ENCODE results near the gene RBFOX2. TPM values are rescaled to one million over a fixed set of nuclear protein-coding genes. Genes with fewer than 3 reads are reported as not detected.
"Not testable (repeated sequence)": the region's sequence is repeated elsewhere in the genome, so short reads cannot be mapped to it uniquely, and the experiment has no call there.

RBFOX2 gene
- total and polyA plus RNA-seq, 4 donors, result 14.2 to 53.6 (median 25.6) TPM

DNA sequence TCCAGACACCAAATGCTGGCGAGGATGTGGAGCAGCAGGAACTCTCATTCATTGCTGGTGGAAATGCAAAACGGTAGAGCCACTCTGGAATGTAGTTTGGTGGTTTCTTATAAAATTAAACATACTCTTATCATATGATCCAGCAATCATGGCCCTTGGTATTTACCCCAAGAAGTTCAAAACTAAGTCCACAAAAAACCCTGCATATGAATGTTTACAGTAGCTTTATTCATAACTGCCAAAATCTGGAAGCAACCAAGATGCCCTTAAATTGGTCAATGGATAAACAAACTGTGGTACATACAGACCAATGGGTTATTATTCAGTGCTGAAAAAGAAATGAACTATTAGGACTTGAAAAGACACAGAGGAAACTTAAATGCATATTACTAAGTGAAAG lies 223.2 kb downstream of the RBFOX2 start (continued):
- TF ChIP-seq, protein P1, sequence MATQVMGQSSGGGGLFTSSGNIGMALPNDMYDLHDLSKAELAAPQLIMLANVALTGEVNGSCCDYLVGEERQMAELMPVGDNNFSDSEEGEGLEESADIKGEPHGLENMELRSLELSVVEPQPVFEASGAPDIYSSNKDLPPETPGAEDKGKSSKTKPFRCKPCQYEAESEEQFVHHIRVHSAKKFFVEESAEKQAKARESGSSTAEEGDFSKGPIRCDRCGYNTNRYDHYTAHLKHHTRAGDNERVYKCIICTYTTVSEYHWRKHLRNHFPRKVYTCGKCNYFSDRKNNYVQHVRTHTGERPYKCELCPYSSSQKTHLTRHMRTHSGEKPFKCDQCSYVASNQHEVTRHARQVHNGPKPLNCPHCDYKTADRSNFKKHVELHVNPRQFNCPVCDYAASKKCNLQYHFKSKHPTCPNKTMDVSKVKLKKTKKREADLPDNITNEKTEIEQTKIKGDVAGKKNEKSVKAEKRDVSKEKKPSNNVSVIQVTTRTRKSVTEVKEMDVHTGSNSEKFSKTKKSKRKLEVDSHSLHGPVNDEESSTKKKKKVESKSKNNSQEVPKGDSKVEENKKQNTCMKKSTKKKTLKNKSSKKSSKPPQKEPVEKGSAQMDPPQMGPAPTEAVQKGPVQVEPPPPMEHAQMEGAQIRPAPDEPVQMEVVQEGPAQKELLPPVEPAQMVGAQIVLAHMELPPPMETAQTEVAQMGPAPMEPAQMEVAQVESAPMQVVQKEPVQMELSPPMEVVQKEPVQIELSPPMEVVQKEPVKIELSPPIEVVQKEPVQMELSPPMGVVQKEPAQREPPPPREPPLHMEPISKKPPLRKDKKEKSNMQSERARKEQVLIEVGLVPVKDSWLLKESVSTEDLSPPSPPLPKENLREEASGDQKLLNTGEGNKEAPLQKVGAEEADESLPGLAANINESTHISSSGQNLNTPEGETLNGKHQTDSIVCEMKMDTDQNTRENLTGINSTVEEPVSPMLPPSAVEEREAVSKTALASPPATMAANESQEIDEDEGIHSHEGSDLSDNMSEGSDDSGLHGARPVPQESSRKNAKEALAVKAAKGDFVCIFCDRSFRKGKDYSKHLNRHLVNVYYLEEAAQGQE (IDR thresholded peaks at IDR 0.05), result no peak
- TF ChIP-seq FOXA1 (IDR thresholded peaks at IDR 0.05), result no peak
- no peak for TF ChIP-seq RXRA (IDR thresholded peaks at IDR 0.05)
- no peak for TF ChIP-seq SP1 (IDR thresholded peaks at IDR 0.05)
- TF ChIP-seq RAD21 (IDR thresholded peaks at IDR 0.05), result no peak
- TF ChIP-seq FOXA2 (IDR thresholded peaks at IDR 0.05), result no peak
- TF ChIP-seq, protein P2, sequence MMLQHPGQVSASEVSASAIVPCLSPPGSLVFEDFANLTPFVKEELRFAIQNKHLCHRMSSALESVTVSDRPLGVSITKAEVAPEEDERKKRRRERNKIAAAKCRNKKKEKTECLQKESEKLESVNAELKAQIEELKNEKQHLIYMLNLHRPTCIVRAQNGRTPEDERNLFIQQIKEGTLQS (IDR thresholded peaks at IDR 0.05), result no peak

DNA sequence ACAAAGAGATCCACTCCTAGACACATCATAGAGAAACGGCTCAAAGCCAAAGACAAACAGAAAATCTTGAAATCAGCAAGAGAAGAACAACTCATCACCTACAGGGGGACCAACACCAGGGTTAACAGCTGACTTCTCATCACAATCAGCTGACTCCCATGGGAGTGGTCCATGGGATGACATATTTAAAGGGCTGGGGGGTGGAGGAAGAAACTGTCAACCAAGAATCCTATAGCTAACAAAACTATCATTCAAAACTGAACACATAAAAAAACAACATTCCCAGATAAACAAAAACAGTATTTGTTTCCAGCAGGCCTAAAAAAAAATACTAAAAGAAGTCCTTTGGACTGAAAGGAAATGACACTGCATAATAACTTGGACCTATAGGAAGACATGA lies 224.2 kb downstream of the RBFOX2 start:
- H3K36me3 ChIP-seq (ENCODE audit: control insufficient read depth in 4 of 4, insufficient read depth in 3 of 4, low read depth in 1 of 4, low read length in 3 of 4), result peaks cover 0 to 4% (median 2%) of the 10 kb centered on the region in 4 donors
- H3K4me1 ChIP-seq (ENCODE audit: control insufficient read depth in 4 of 4, insufficient read depth in 4 of 4, low read length in 3 of 4), result peaks cover 4 to 15% (median 11%) of the 10 kb centered on the region in 4 donors
- H3K27ac ChIP-seq (ENCODE audit: low read depth in 1 of 2, low read length in 2 of 2), result no peak overlapping the region
- TF ChIP-seq, protein P3, sequence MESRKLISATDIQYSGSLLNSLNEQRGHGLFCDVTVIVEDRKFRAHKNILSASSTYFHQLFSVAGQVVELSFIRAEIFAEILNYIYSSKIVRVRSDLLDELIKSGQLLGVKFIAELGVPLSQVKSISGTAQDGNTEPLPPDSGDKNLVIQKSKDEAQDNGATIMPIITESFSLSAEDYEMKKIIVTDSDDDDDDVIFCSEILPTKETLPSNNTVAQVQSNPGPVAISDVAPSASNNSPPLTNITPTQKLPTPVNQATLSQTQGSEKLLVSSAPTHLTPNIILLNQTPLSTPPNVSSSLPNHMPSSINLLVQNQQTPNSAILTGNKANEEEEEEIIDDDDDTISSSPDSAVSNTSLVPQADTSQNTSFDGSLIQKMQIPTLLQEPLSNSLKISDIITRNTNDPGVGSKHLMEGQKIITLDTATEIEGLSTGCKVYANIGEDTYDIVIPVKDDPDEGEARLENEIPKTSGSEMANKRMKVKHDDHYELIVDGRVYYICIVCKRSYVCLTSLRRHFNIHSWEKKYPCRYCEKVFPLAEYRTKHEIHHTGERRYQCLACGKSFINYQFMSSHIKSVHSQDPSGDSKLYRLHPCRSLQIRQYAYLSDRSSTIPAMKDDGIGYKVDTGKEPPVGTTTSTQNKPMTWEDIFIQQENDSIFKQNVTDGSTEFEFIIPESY (IDR thresholded peaks at IDR 0.05), result no peak
- TF ChIP-seq TAF1 (conservative IDR thresholded peaks at IDR 0.05), result no peak
- no peak for TF ChIP-seq YY1 (IDR thresholded peaks at IDR 0.05)
- no peak for TF ChIP-seq FOXA2 (IDR thresholded peaks at IDR 0.05)
- TF ChIP-seq RAD21 (IDR thresholded peaks at IDR 0.05), result no peak
- TF ChIP-seq, protein P2 (IDR thresholded peaks at IDR 0.05), result no peak
- TF ChIP-seq JUND (IDR thresholded peaks at IDR 0.05), result no peak
- no peak for TF ChIP-seq RXRA (IDR thresholded peaks at IDR 0.05)
- no peak for TF ChIP-seq FOXA1 (IDR thresholded peaks at IDR 0.05)
- WGBS, result 95% methylated on average over 1 of the region's 1 CpG
- H3K9me3 ChIP-seq (ENCODE audit: control insufficient read depth in 4 of 4, low read length in 3 of 4), result no peaks in the 10 kb centered on the region
- H3K9ac ChIP-seq (ENCODE audit: low read depth in 1 of 2, low read length in 2 of 2), result no peak overlapping the region
- no peaks in the 10 kb centered on the region for H3K27me3 ChIP-seq (ENCODE audit: control insufficient read depth in 4 of 4, insufficient read depth in 4 of 4, low read length in 3 of 4)
- DNase-seq (ENCODE audit: low spot score), result no peak
- no peak overlapping the region for H3K4me3 ChIP-seq (ENCODE audit: low read depth in 1 of 3, low read length in 3 of 3)

DNA sequence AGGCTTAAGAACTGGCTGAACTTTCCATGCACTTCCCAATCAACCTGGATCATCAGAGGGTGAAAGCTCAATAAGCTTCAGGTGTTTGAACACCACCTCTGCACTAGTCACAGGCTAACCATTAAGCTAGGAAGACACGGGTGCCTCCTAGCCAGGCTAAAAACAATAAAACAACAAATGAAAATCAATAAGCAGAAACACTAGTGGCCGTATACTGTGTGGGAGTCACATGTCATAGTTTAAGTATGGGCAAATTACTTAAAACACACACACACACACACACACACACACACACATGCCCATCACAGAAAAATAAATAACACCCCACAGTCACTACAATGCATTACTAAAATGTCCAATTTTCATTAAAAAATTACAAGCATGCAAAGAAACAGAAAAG lies 225.7 kb downstream of the RBFOX2 start:
- TF ChIP-seq, protein P2 (IDR thresholded peaks at IDR 0.05), result no peak
- TF ChIP-seq, protein P4, sequence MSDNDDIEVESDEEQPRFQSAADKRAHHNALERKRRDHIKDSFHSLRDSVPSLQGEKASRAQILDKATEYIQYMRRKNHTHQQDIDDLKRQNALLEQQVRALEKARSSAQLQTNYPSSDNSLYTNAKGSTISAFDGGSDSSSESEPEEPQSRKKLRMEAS (IDR thresholded peaks at IDR 0.05), result peak; percentile 19
- TF ChIP-seq HNF4G (IDR thresholded peaks at IDR 0.05) (no peak), YY1 (IDR thresholded peaks at IDR 0.05) (no peak), HNF4A (conservative IDR thresholded peaks at IDR 0.05) (peak; percentile 43 to 57), RAD21 (IDR thresholded peaks at IDR 0.05) (peak; percentile 17 to 25), RXRA (IDR thresholded peaks at IDR 0.05) (peak; percentile 84 to 89)
- 31% methylated on average over 2 of the region's 2 CpGs for WGBS
- no peak for DNase-seq (ENCODE audit: low spot score)
- Histone ChIP-seq H3K27me3 (ENCODE audit: control insufficient read depth in 4 of 4, insufficient read depth in 4 of 4, low read length in 3 of 4) (no peaks in the 10 kb centered on the region), H3K36me3 (ENCODE audit: control insufficient read depth in 4 of 4, insufficient read depth in 3 of 4, low read depth in 1 of 4, low read length in 3 of 4) (peaks cover 0 to 2% (median 0%) of the 10 kb centered on the region in 4 donors), H3K4me1 (ENCODE audit: control insufficient read depth in 4 of 4, insufficient read depth in 4 of 4, low read length in 3 of 4) (peaks cover 4 to 15% (median 11%) of the 10 kb centered on the region in 4 donors), H3K9ac (ENCODE audit: low read depth in 1 of 2, low read length in 2 of 2) (no peak overlapping the region), H3K4me3 (ENCODE audit: low read depth in 1 of 3, low read length in 3 of 3) (no peak overlapping the region), H3K9me3 (ENCODE audit: control insufficient read depth in 4 of 4, low read length in 3 of 4) (no peaks in the 10 kb centered on the region), H3K27ac (ENCODE audit: low read depth in 1 of 2, low read length in 2 of 2) (peak overlapping the region; percentile 31 to 40)

DNA sequence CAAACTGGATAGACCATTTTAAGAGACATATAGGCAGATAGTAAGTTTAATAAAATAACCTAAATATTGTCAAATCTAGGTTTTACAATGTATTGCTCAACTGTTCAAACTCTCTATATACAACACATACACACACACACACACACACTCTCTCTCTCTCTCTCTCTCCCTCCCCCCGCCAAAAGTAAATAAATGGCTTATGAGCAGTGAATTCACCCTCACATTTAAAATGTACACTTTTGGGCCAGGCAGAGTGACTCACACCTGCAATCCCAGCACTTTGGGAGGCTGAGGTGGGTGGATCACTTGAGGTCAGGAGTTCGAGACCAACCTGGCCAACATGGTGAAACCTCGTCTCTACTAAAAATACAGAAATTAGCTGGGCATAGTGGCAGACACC lies 227.3 kb downstream of the RBFOX2 start:
- H3K4me1 ChIP-seq (ENCODE audit: control insufficient read depth in 4 of 4, insufficient read depth in 4 of 4, low read length in 3 of 4), result peaks cover 4 to 15% (median 11%) of the 10 kb centered on the region in 4 donors
- H3K36me3 ChIP-seq (ENCODE audit: control insufficient read depth in 4 of 4, insufficient read depth in 3 of 4, low read depth in 1 of 4, low read length in 3 of 4); H3K27ac ChIP-seq (ENCODE audit: low read depth in 1 of 2, low read length in 2 of 2); DNase-seq (ENCODE audit: low spot score); H3K9me3 ChIP-seq (ENCODE audit: control insufficient read depth in 4 of 4, low read length in 3 of 4); H3K9ac ChIP-seq (ENCODE audit: low read depth in 1 of 2, low read length in 2 of 2); H3K4me3 ChIP-seq (ENCODE audit: low read depth in 1 of 3, low read length in 3 of 3); H3K27me3 ChIP-seq (ENCODE audit: control insufficient read depth in 4 of 4, insufficient read depth in 4 of 4, low read length in 3 of 4): not testable (repeated sequence)
- WGBS, result 89% methylated on average over 3 of the region's 3 CpGs
